Hepatocyte (in vitro differentiated cells): ENCODE data around the gene ARHGAP26. TPM values are rescaled to one million over a fixed set of nuclear protein-coding genes. Genes with fewer than 3 reads are reported as not detected.

ENCODE experiments used
- DNase-seq: peaks from one replicate; pipeline ENCODE4 v3.0.0-alpha.2; 2016; ENCODE audit warnings: low spot score
- H2AFZ ChIP-seq: fragments of 200-600 bp; sonication (generic); 2 replicates; pipeline ENCODE4 v1.6.0; 2016; ENCODE audit warnings: antibody characterized with exemption, mild to moderate bottlenecking
- H3K27ac ChIP-seq: fragments of 200-600 bp; sonication (generic); 2 replicates; pipeline ENCODE4 v1.5.1; 2016; ENCODE audit warnings: mild to moderate bottlenecking
- H3K27me3 ChIP-seq: fragments of 200-600 bp; sonication (generic); 2 replicates; pipeline ENCODE4 v1.6.1; 2016
- H3K36me3 ChIP-seq: fragments of 200-600 bp; sonication (generic); replicated peaks from 2 replicates; pipeline ENCODE4 v1.5.1; 2016; ENCODE audit warnings: low read depth; ENCODE audit not compliant: insufficient read depth
- H3K4me1 ChIP-seq: fragments of 200-600 bp; sonication (generic); 2 replicates; pipeline ENCODE4 v1.5.1; 2016; ENCODE audit warnings: mild to moderate bottlenecking, moderate library complexity; ENCODE audit not compliant: insufficient read depth
- H3K4me2 ChIP-seq: fragments of 200-600 bp; sonication (generic); 2 replicates; pipeline ENCODE4 v1.6.0; 2016
- H3K4me3 ChIP-seq: fragments of 200-600 bp; sonication (generic); 2 replicates; pipeline ENCODE4 v1.5.1; 2016; ENCODE audit warnings: mild to moderate bottlenecking
- H3K79me2 ChIP-seq: fragments of 200-600 bp; sonication (generic); 2 replicates; pipeline ENCODE4 v1.6.0; 2017; ENCODE audit warnings: mild to moderate bottlenecking
- H3K9me2 ChIP-seq: fragments of 200-600 bp; sonication (generic); replicated peaks from 2 replicates; pipeline ENCODE4 v1.6.0; 2017; ENCODE audit warnings: mild to moderate bottlenecking; ENCODE audit not compliant: insufficient read depth
- H3K9me3 ChIP-seq: fragments of 200-600 bp; sonication (generic); 2 replicates; pipeline ENCODE4 v1.5.1; 2016; ENCODE audit warnings: low read depth, mild to moderate bottlenecking
- H4K20me1 ChIP-seq: fragments of 200-600 bp; sonication (generic); 2 replicates; pipeline ENCODE4 v1.6.0; 2016; ENCODE audit warnings: mild to moderate bottlenecking; ENCODE audit not compliant: insufficient read depth, poor library complexity, severe bottlenecking
- EZH2 ChIP-seq: fragments of 200-600 bp; sonication (generic); IDR thresholded peaks from 2 replicates; pipeline ENCODE4 v1.6.1; 2016; ENCODE audit warnings: antibody characterized with exemption, mild to moderate bottlenecking, borderline replicate concordance
- EZH2phosphoT487 ChIP-seq: fragments of 200-600 bp; sonication (generic); IDR thresholded peaks from one replicate; pipeline ENCODE4 v1.6.1; 2018; ENCODE audit warnings: antibody characterized with exemption, mild to moderate bottlenecking, low read depth, moderate library complexity; ENCODE audit not compliant: unreplicated experiment, severe bottlenecking
- WGBS: methylation state at CpG from one replicate; pipeline ENCODE4 v1.1.6; 2016; ENCODE audit warnings: low lambda C conversion rate; ENCODE audit errors: missing lambda C conversion rate; 5-methylcytosine and 5-hydroxymethylcytosine counted together
- polyA plus RNA-seq: library from polyadenylated mRNA; unstranded; fragments of >200 nt; fragmentation: Nextera tagmentation; extraction: Ambion mirVana; gene quantifications from 2 replicates; pipeline ENCODE4 v1.2.1, GENCODE V29; 2016
- total RNA-seq: library from RNA; depleted of rRNA; stranded (reverse); fragments of >200 nt; gene quantifications from 2 replicates; pipeline ENCODE4 v1.2.3, GENCODE V29; 2014
- TF ChIP-seq, protein P1 (sequence below): fragments of 200-600 bp; sonication (generic); IDR thresholded peaks from 2 replicates; pipeline ENCODE4 v1.5.1; 2016; ENCODE audit warnings: antibody characterized with exemption, mild to moderate bottlenecking; ENCODE audit not compliant: poor library complexity

Gene ARHGAP26
- total and polyA plus RNA-seq, 2 experiments from 2014 or later = 16.5 to 19.8 TPM

DNA sequence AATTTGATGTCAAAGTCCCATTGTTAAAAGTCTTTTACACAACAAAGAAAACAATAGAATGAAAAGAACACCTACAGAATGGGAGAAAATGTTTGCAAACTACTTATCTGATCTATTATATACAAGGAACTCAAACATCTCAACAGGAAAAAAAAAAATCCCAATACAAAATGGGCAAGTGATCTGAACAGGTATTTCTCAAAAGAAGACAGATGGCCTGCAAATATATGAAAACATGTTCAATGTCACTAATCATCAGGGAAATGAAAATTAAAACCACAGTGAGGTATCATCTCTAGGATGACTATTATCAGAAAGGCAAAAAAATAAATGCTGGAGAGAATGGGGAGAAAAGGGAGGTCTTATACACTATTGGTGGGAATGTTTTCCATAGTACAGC is 301.8 kb downstream of the ARHGAP26 start:
- Histone ChIP-seq H3K4me3 (no peak overlapping the region), H3K27ac (no peak overlapping the region), H3K9me3 (no peaks in the 10 kb centered on the region), H3K36me3 (no peaks in the 10 kb centered on the region), H2AFZ (no peak overlapping the region), H3K9me2 (no peaks in the 10 kb centered on the region), H3K4me2 (no peak overlapping the region), H3K27me3 (no peaks in the 10 kb centered on the region), H3K4me1 (no peaks in the 10 kb centered on the region), H3K79me2 (no peaks in the 10 kb centered on the region), H4K20me1 (no peaks in the 10 kb centered on the region)
- no peak for TF ChIP-seq EZH2
- TF ChIP-seq EZH2phosphoT487 = no peak
- TF ChIP-seq, protein P1, sequence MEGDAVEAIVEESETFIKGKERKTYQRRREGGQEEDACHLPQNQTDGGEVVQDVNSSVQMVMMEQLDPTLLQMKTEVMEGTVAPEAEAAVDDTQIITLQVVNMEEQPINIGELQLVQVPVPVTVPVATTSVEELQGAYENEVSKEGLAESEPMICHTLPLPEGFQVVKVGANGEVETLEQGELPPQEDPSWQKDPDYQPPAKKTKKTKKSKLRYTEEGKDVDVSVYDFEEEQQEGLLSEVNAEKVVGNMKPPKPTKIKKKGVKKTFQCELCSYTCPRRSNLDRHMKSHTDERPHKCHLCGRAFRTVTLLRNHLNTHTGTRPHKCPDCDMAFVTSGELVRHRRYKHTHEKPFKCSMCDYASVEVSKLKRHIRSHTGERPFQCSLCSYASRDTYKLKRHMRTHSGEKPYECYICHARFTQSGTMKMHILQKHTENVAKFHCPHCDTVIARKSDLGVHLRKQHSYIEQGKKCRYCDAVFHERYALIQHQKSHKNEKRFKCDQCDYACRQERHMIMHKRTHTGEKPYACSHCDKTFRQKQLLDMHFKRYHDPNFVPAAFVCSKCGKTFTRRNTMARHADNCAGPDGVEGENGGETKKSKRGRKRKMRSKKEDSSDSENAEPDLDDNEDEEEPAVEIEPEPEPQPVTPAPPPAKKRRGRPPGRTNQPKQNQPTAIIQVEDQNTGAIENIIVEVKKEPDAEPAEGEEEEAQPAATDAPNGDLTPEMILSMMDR = no peak
- no peak for DNase-seq

DNA sequence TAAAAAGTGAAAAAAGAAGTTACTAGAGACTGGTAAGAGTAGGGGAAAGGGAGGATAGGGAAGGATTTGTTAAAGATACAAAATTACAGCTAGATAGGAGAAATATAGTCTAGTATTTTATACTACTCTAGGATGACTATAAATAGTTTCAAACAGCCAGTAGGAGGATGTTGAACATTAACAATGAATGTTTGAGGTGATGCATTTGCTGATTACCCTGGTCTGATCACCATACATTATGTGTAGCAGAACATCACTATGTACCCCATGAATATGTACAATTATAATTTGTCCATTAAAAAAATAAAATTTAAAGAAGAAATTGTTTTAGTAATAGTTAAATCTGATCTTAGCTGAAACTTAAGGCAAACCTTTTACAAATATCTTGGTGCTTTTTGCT is 302.6 kb downstream of the ARHGAP26 start:
- Histone ChIP-seq H3K9me2 (no peaks in the 10 kb centered on the region), H3K4me2 (no peak overlapping the region), H3K27ac (no peak overlapping the region), H2AFZ (no peak overlapping the region), H3K4me3 (no peak overlapping the region), H3K9me3 (no peaks in the 10 kb centered on the region), H3K36me3 (no peaks in the 10 kb centered on the region), H3K4me1 (peaks cover under 1% of the 10 kb centered on the region), H3K79me2 (no peaks in the 10 kb centered on the region), H4K20me1 (no peaks in the 10 kb centered on the region), H3K27me3 (no peaks in the 10 kb centered on the region)
- TF ChIP-seq EZH2 (no peak), EZH2phosphoT487 (no peak)
- TF ChIP-seq, protein P1 = no peak
- no peak for DNase-seq

DNA sequence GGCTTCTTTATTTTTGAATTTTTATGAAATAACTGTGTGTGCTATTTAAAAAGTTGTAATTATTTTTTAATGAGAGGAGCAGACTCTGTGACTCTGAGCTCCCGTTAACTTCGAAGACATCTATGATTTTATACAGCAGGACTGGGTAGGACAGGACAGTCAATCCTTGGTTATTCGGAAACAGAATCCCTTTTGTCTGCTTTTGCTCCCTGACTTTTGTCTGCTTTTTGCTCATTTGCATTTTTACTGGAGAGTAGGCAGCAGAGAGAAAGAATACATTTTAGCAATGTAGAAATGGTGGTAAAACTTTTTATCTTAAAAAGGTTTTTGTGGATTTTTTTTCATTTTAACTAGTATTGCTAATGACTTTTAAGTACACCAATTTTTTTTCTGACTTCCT is 303.6 kb downstream of the ARHGAP26 start:
- Histone ChIP-seq H3K79me2 (no peaks in the 10 kb centered on the region), H4K20me1 (no peaks in the 10 kb centered on the region), H3K27me3 (no peaks in the 10 kb centered on the region), H3K36me3 (no peaks in the 10 kb centered on the region), H3K4me3 (no peak overlapping the region), H3K4me2 (no peak overlapping the region), H3K27ac (no peak overlapping the region), H3K4me1 (peaks cover 9% of the 10 kb centered on the region), H2AFZ (no peak overlapping the region), H3K9me2 (no peaks in the 10 kb centered on the region), H3K9me3 (no peaks in the 10 kb centered on the region)
- TF ChIP-seq EZH2 (no peak), EZH2phosphoT487 (no peak)
- TF ChIP-seq, protein P1 = no peak
- 81% methylated on average over 3 of the region's 3 CpGs for WGBS
- DNase-seq = no peak

DNA sequence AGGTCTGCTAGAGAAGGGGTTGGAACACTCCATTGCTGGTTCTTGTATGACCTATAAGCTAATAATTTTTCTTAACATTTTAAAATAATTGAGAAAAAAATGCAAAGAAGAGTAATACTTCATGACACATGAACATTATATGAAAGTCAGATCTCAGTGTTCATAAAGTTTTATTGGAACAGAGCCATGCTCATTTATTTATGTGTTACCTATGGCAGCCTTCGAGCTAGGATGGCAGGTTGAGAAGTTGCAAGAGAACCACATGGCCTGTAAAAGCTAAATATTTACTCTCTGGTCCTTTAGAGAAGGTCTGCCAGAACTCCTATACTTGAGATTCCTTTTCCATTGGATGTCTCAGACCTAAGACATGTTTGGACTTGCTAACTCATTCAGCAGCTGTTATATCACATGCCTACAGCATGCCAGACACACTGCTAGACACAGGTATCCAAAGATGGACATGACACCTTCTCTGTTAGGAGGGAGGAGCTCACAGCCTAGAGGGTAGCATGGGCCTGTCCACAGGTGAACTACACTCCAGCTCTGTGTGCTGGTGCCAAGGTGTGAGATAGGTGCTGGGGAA is 304.3 kb downstream of the ARHGAP26 start:
- Histone ChIP-seq H3K79me2 (no peaks in the 10 kb centered on the region), H3K27me3 (no peaks in the 10 kb centered on the region), H3K27ac (no peak overlapping the region), H2AFZ (no peak overlapping the region), H3K4me2 (no peak overlapping the region), H3K4me3 (no peak overlapping the region), H4K20me1 (no peaks in the 10 kb centered on the region), H3K36me3 (no peaks in the 10 kb centered on the region), H3K4me1 (peaks cover 14% of the 10 kb centered on the region), H3K9me3 (no peaks in the 10 kb centered on the region), H3K9me2 (no peaks in the 10 kb centered on the region)
- DNase-seq = no peak
- TF ChIP-seq, protein P1 = no peak
- TF ChIP-seq EZH2 (no peak), EZH2phosphoT487 (no peak)
- WGBS = 79% methylated on average over 1 of the region's 1 CpG
